Loucy (cell line): ENCODE results near the gene DYRK4.

Experiments used
- H2AFZ ChIP-seq: fragments of 200-600 bp; sonication (generic); 2 replicates; pipeline ENCODE4 v1.6.0; 2016; ENCODE audit warnings: antibody characterized with exemption, mild to moderate bottlenecking, low read length, moderate library complexity
- H3F3A ChIP-seq: fragments of 200-600 bp; 2 replicates; pipeline ENCODE4 v1.6.0; 2016; ENCODE audit warnings: antibody characterized with exemption, low read depth, mild to moderate bottlenecking
- H3K27me3 ChIP-seq: fragments of 200-600 bp; sonication (generic); 2 replicates; pipeline ENCODE4 v1.6.1; 2014; ENCODE audit warnings: low read length, mild to moderate bottlenecking; ENCODE audit not compliant: insufficient read depth, poor library complexity, severe bottlenecking
- H3K36me3 ChIP-seq: fragments of 200-600 bp; sonication (generic); 2 replicates; pipeline ENCODE4 v1.6.1; 2016; ENCODE audit warnings: low read length; ENCODE audit not compliant: insufficient read depth
- H3K4me1 ChIP-seq: fragments of 200-600 bp; sonication (generic); 2 replicates; pipeline ENCODE4 v1.5.1; 2014; ENCODE audit warnings: low read length, mild to moderate bottlenecking; ENCODE audit not compliant: insufficient read depth, poor library complexity, severe bottlenecking
- H3K4me2 ChIP-seq: fragments of 200-600 bp; sonication (generic); 2 replicates; pipeline ENCODE4 v1.6.0; 2014; ENCODE audit warnings: antibody characterized with exemption, low read length, low read depth, mild to moderate bottlenecking; ENCODE audit not compliant: poor library complexity, severe bottlenecking
- H3K4me3 ChIP-seq: fragments of 200-600 bp; sonication (generic); 2 replicates; pipeline ENCODE4 v1.5.1; 2014; ENCODE audit warnings: low read length, mild to moderate bottlenecking, mixed read lengths; ENCODE audit not compliant: poor library complexity, severe bottlenecking
- H3K79me2 ChIP-seq: fragments of 200-600 bp; sonication (generic); 2 replicates; pipeline ENCODE4 v1.6.1; 2014; ENCODE audit warnings: low read length; ENCODE audit not compliant: insufficient read depth
- H3K9ac ChIP-seq: fragments of 200-600 bp; sonication (generic); 2 replicates; pipeline ENCODE4 v1.6.0; 2014; ENCODE audit warnings: mild to moderate bottlenecking, low read depth, low read length, moderate library complexity; ENCODE audit not compliant: poor library complexity, severe bottlenecking
- H3K9me2 ChIP-seq: fragments of 200-600 bp; sonication (generic); replicated peaks from 2 replicates; pipeline ENCODE4 v1.6.1; 2016; ENCODE audit warnings: low read depth, low read length, mixed read lengths
- H3K9me3 ChIP-seq: fragments of 200-600 bp; sonication (generic); 2 replicates; pipeline ENCODE4 v1.6.1; 2014; ENCODE audit warnings: mild to moderate bottlenecking, antibody characterized with exemption, low read length, low read depth; ENCODE audit not compliant: insufficient read depth
- H4K20me1 ChIP-seq: fragments of 200-600 bp; sonication (generic); 2 replicates; pipeline ENCODE4 v1.6.0; 2014; ENCODE audit warnings: antibody characterized with exemption, low read length, mild to moderate bottlenecking; ENCODE audit not compliant: insufficient read depth, poor library complexity, severe bottlenecking
- CTCF ChIP-seq: fragments of 200-600 bp; sonication (generic); conservative IDR thresholded peaks from 2 replicates; pipeline ENCODE4 v1.5.1; 2014; ENCODE audit warnings: mild to moderate bottlenecking, antibody characterized with exemption, low read length
- EZH2phosphoT487 ChIP-seq: fragments of 200-600 bp; IDR thresholded peaks from 2 replicates; pipeline ENCODE4 v1.6.1; 2018; ENCODE audit warnings: antibody characterized with exemption, mild to moderate bottlenecking, moderate library complexity, borderline replicate concordance

The DYRK4 gene

GRCh38 chr12:4653691-4654090 is 91.7 kb downstream of the DYRK4 start:
- H3K4me1 ChIP-seq = peaks cover 35% of the 10 kb centered on the region
- peaks cover 44% of the 10 kb centered on the region for H3K36me3 ChIP-seq
- peaks cover 56% of the 10 kb centered on the region for H3K79me2 ChIP-seq
- H4K20me1 ChIP-seq = peaks cover 25% of the 10 kb centered on the region
- no peak for TF ChIP-seq EZH2phosphoT487
- TF ChIP-seq CTCF = no peak
- no peaks in the 10 kb centered on the region for H3K9me3 ChIP-seq
- H2AFZ ChIP-seq = no peak overlapping the region
- H3K4me2 ChIP-seq = peak overlapping the region; percentile 51
- H3K27me3 ChIP-seq = no peaks in the 10 kb centered on the region
- no peak overlapping the region for H3K9ac ChIP-seq
- no peaks in the 10 kb centered on the region for H3F3A ChIP-seq
- H3K9me2 ChIP-seq = no peaks in the 10 kb centered on the region
- H3K4me3 ChIP-seq = no peak overlapping the region
